Activated CD4-positive, alpha-beta T cell treated with anti-CD3 and anti-CD28 coated beads, Interleukin-10, Interleukin-2, amounts not matched to agents 100 ng/mL and 50 ng/mL, durations not matched to agents 16 hours and 8 hours (primary cell): ENCODE results near the gene SRSF1.
"Not testable (repeated sequence)": the region's sequence is repeated elsewhere in the genome, so short reads cannot be mapped to it uniquely, and the experiment has no call there.

Experiments used
- DNase-seq: peaks from one replicate; pipeline ENCODE4 v3.0.0-alpha.2; 2020

The SRSF1 gene

GRCh38 chr17:57988301-57989250 is 18.5 kb downstream of the SRSF1 start:
- peak; percentile 70 for DNase-seq

- DNase-seq, result peak; percentile 81
Observed at GRCh38 chr17:57987581-57988300, 19.3 kb downstream of the SRSF1 start, which contains the start of gene VEZF1. VEZF1 (minus strand) TSS chr17:57988254; CDS start chr17:57988111, 143 bp downstream.

DNA sequence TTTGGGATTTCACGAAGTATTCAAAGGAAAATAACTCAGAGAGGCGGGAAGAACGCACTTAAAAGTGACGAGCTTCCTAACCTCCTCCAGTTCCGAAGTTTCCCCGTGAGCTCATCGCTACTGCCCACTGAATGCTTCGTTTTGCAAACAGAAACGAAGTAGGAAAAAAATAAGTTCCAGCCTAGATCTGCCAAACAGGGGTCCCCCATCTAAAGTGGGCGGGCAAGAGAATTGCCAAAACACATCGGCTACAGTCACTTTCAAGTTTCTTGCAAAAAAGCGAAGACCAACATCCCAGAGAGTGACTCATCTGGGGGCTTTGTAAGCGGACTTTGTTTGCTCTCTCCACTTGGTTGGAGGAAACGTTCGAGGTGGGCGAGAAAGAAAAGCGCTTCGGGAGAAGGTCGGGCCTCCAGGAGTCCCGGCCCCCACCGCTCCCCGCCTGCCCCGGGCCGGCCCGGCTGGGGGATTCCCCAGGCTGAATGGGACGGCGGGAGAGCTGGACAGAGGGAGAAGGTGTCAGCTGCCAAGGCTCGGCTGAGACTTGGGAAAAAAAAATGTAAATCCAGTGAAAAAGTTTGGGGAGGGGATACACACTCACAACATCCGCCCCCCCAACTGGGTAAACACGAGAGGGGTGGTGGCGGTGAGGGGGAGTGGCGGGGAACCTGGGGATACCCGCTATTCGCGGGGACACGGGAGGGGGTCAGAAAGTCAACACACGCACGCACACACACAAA is 20.0 kb downstream of the SRSF1 start:
- DNase-seq, result peak; percentile 41

- DNase-seq, result no peak
Observed at GRCh38 chr17:57985675-57985974, 21.4 kb downstream of the SRSF1 start.

- DNase-seq, result no peak
Observed at GRCh38 chr17:57984936-57985674, 21.9 kb downstream of the SRSF1 start.

GRCh38 chr17:57984261-57984890 is 22.7 kb downstream of the SRSF1 start:
- DNase-seq, result no peak

GRCh38 chr17:57983446-57983845 is 23.6 kb downstream of the SRSF1 start:
- no peak for DNase-seq

DNA sequence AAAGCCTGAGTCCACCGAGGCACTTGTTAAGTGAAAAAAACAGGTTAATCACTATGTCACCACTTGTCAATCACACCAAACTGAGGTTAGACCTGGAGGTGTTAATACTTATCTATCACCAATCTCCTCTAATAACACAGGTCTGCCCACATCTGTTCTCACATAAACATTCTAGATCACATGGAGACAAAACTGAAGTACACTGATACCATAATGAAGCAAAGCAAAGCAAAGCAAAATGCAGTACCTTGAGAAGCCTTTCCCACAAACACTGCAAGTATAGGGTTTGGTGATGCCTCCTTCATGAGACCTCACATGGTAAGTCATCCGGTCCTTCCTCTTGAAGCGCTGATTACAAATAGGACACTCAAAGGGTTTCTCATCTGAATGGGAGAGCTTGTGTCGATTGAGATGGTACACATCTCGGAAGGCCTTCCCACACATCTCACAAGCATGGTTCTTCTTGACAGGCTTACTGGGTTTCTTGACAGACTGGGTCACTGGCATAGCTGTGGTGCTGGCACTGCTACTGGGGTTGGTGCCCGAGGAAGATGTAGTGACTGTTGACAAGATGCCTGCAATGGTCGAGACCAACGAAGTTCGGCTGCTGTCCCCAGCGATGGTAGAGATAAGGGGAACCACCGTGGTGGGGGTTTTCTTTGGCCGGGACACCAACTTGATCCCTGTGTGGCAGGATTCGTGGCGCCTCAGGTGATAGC is 24.4 kb downstream of the SRSF1 start:
- DNase-seq, result no peak

DNA sequence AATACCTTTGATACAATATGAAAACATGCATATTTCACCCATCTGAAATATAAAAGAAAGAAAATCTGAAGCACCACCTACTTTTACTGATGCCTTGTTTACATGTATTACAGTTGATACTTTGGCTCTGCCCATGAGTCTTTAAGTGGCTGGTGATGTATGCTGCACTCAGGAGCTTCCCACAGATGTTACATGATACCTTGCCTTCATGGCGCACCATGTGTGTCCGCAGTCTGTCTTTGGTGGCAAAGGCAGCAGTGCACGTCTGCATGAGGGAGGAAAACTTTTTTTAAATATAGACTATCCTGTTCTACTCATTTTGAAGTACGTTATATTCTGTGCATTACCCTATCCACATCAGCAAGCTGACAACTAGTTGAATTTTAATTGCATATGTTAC is 26.5 kb downstream of the SRSF1 start:
- DNase-seq, result no peak

DNA sequence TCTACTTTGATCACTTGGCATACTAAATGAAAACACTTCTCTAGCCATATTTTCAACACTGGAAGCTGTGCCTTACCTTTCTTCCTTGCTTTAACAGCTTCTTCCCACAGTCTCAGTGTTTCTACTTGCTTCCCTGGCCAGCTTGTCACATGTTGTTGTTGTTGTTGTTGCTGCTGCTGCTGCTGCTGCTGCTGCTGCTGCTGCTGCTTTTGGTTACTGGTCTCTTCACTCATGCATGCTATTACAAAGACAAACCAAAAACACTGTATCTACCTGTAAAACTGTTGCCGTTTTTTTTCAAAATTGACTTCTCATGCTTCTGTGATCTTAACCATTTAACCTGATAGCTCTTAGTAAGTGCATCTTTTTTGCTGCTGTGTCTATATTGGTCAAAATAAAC is 28.0 kb downstream of the SRSF1 start:
- DNase-seq, result no peak

DNA sequence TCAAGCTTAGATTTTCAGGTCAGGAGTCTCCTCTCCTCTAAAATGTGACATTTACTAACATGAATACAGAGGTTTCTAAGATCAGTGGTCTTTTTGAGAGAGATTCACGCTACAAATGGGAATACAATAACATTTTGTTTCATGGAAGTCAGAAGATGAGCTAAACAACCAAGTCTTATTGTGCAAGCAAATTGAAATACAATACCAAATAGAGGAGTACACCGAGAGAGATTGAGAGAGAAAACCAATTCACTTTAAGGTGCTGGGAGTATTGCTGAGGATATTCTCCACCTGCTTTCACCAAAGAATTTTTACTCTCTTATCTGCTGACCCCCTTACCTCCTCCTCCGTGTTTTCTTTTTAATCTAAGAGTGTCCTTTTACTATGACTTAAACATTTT is 30.5 kb downstream of the SRSF1 start:
- DNase-seq, result no peak

GRCh38 chr17:57975044-57975443 is 32.0 kb downstream of the SRSF1 start:
- no peak for DNase-seq

DNA sequence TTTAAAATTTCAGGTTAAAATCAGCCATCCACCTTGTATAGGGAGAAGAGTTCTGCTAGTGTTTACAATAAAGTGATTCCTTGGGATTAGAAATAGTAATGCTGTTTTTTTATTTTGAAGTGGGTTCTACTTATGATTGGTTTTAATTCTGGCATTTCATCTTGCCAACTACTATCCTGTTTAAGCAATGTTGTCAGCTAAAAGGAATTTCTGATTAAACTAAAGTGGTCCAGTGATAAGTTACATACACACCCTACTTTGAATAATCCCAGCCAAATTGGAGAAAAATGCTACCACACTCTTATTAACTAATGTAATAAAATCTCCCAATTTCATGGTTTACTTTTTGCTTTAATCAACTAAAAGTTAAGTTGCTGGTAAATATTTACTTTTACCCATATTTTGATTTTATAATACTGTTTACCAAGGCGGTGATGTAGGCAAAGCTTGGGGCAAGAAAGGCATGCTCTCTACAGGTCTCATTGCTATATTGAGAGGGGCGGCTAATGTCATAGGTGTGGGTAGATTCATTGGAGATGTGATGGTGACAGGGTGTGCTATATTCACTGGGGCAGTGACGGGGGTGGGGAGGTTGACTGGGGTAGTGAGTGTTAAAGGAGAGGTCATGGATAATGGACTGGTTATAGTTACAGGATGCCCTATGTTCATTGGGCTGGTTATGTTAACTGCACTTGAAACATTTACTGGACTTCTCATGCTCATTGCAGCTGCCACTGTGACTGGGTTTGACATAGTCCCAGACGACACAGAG is 32.8 kb downstream of the SRSF1 start:
- DNase-seq, result not testable (repeated sequence)

- no peak for DNase-seq
Observed at GRCh38 chr17:57972151-57972550, 34.9 kb downstream of the SRSF1 start.

- DNase-seq, result no peak
Observed at GRCh38 chr17:57971572-57971971, 35.5 kb downstream of the SRSF1 start.

- no peak for DNase-seq
Observed at GRCh38 chr17:57970710-57971109, 36.3 kb downstream of the SRSF1 start.

- no peak for DNase-seq
Observed at GRCh38 chr17:57968456-57968855, 38.6 kb downstream of the SRSF1 start.

- DNase-seq, result no peak
Observed at GRCh38 chr17:57966875-57967274, 40.2 kb downstream of the SRSF1 start.

DNA sequence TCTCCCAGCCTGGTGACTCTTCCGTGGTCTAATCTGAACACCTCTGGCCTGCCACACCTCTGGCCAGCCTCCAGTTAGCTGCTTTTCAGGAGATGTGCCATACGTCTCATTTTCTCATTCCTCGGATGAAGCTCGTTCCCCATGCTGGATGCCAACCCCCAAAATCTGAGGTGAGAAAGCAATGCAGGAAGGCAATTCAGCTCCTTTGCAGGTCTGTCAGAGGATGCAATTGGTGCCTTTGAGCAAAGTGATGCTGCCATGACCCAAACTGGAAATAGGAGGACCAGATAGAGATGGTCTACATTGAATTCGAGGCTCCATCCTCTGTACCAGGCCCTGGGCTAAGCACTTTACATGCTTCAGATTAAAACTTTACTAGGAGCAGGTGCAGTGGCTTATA is 40.8 kb downstream of the SRSF1 start:
- DNase-seq, result no peak

- no peak for DNase-seq
Observed at GRCh38 chr17:57965521-57966160, 41.4 kb downstream of the SRSF1 start.
